Fibroblast of lung (primary cell): Measurements from ENCODE around the gene ZNF507. TPM values are rescaled to one million over a fixed set of nuclear protein-coding genes. Genes with fewer than 3 reads are reported as not detected.
A peak's percentile ranks its signal among the peaks of the same experiment; 100 is the strongest.

Experiments used
- DNase-seq, 2 donors: peaks; one replicate each; pipeline versions ENCODE4 v3.0.0 to v3.0.0-alpha.2; 2010; ENCODE audit warnings: low read depth in 2 of 2
- H2AFZ ChIP-seq: 2 replicates; pipeline ENCODE4 v1.5.1; 2012; ENCODE audit warnings: low read length, control low read depth, inconsistent platforms
- H3K27ac ChIP-seq: 2 replicates; pipeline ENCODE4 v1.5.1; 2011; ENCODE audit warnings: low read length, control low read depth; ENCODE audit not compliant: insufficient read depth
- H3K27me3 ChIP-seq: 2 replicates; pipeline ENCODE4 v1.5.1; 2011; ENCODE audit warnings: mild to moderate bottlenecking, low read length; ENCODE audit not compliant: control insufficient read depth, insufficient read depth
- H3K36me3 ChIP-seq: 2 replicates; pipeline ENCODE4 v1.5.1; 2011; ENCODE audit warnings: low read length; ENCODE audit not compliant: control insufficient read depth, insufficient read depth
- H3K4me1 ChIP-seq: 2 replicates; pipeline ENCODE4 v1.5.1; 2011; ENCODE audit warnings: low read length; ENCODE audit not compliant: control insufficient read depth, insufficient read depth; ENCODE audit errors: extremely low read depth
- H3K4me2 ChIP-seq: 2 replicates; pipeline ENCODE4 v1.5.1; 2011; ENCODE audit warnings: low read length, control low read depth; ENCODE audit not compliant: insufficient read depth; ENCODE audit errors: extremely low read depth
- H3K4me3 ChIP-seq, 4 experiments: fragments of 200-600 bp in 1 of 4; sonication (generic) in 1 of 4; replicated peaks in 1 of 4; 2 replicates each; pipeline ENCODE4 v1.5.1; 2011 to 2016; ENCODE audit warnings: low read length in 4 of 4, low read depth in 3 of 4, mild to moderate bottlenecking in 3 of 4, control low read depth in 2 of 4, inconsistent platforms in 1 of 4, mixed read lengths in 1 of 4; ENCODE audit not compliant: insufficient read depth in 1 of 4; ENCODE audit errors: control extremely low read depth in 1 of 4
- H3K79me2 ChIP-seq: 2 replicates; pipeline ENCODE4 v1.5.1; 2012; ENCODE audit warnings: mild to moderate bottlenecking, low read length, inconsistent platforms; ENCODE audit not compliant: control insufficient read depth, insufficient read depth
- H3K9ac ChIP-seq: 2 replicates; pipeline ENCODE4 v1.5.1; 2011; ENCODE audit warnings: mild to moderate bottlenecking, low read length, control low read depth; ENCODE audit not compliant: insufficient read depth
- H3K9me3 ChIP-seq: 2 replicates; pipeline ENCODE4 v1.5.1; 2012; ENCODE audit warnings: low read depth, low read length; ENCODE audit not compliant: control insufficient read depth, insufficient read depth
- H4K20me1 ChIP-seq: 2 replicates; pipeline ENCODE4 v1.5.1; 2011; ENCODE audit warnings: low read length; ENCODE audit not compliant: control insufficient read depth, insufficient read depth; ENCODE audit errors: extremely low read depth
- EZH2 ChIP-seq: IDR thresholded peaks from 2 replicates; pipeline ENCODE4 v1.5.1; 2012; ENCODE audit warnings: low read length, control low read depth, mild to moderate bottlenecking; ENCODE audit errors: missing control alignments
- polyA minus RNA-seq: library from RNA; depleted of rRNA, polyadenylated mRNA; stranded (reverse); fragments of >200 nt; gene quantifications from 2 replicates; pipeline ENCODE4 v1.2.3, GENCODE V29; 2011; ENCODE audit warnings: low replicate concordance
- polyA plus RNA-seq, 2 donors: library from polyadenylated mRNA; depleted of rRNA in 1 of 2; stranded (reverse) in 1 of 2; unstranded in 1 of 2; fragments of >200 nt; gene quantifications; 2 replicates each; pipeline ENCODE4 v1.2.1, GENCODE V29; 2011 to 2012; ENCODE audit warnings: missing spikeins in 1 of 2
- total RNA-seq: library from RNA; depleted of rRNA; stranded (reverse); fragments of >200 nt; gene quantifications from 2 replicates; pipeline ENCODE4 v1.2.1, GENCODE V29; 2014
- TF ChIP-seq, protein P1 (sequence below), 2 donors: IDR thresholded peaks in 1 of 2; conservative IDR thresholded peaks in 1 of 2; 1 replicate in 1 of 2; 2 replicates in 1 of 2; pipeline ENCODE4 v1.5.1; 2011 to 2012; ENCODE audit warnings: low read length in 2 of 2, control low read depth in 1 of 2, inconsistent platforms in 1 of 2, low read depth in 1 of 2, mild to moderate bottlenecking in 1 of 2

ZNF507 gene
- total RNA-seq (11.3 and 12.1 TPM in 2 replicates), polyA plus RNA-seq (15.6 and 17.8 TPM in 2 replicates), polyA minus RNA-seq (3.2 and 8.2 TPM in 2 replicates)
- polyA plus RNA-seq (2012), result 7.4 and 7.7 TPM in 2 replicates

DNA sequence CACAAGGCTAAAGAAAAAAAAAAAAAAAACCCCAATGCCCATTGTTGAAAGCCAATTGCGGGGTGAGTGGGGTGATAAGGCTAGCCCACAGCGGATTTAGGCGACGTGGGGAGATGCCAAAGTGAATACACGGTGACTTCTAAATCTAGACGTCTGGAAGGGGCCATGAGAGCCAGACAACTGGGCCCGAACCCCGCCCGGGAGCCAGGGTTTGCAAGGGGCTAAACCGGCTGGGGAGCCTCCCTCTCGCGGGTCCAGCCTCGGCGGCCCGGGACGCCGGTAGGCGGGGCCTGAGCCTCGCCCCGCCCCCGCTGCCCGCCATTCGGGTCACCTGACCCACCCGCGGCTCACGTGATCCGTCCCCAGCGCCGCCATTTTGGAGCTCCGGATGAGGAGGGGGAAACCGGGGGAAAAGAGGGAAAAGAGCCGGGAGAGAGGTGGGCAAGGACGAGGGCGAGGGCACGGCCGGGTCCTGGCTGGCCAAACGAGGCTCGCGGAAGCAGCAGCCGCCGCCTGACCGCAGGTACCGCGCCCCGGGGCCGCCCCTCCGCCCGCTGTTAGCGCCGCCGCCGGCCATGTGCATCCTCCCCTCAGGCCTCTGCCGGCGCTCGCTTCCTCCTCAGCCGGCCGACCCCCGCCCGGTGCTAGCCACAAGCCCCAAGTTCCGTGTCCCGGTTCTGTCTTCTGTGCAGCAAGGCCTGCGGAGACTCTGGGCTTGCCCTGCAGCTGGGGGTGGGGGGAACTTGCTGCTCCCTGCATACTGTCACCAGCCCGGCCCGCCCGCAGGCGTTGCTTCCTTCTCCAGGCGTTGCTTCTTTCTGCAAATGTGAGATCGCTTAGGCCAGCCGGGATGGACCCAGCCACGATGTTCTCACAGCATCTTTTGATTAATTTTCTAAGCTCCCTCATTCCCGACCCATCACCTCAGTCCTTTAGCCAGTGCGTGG lies at the start of gene ZNF507:
TSS of gene ZNF507 (plus strand) at position 350 of the 947 bp plus-strand sequence. CDS start 7,221 bp downstream, outside the sequence.
- H2AFZ ChIP-seq, result peak within 1 kb of the TSS; percentile 84
- peaks cover 12% of the 10 kb centered on the region for H3K4me1 ChIP-seq
- no peaks in the 10 kb centered on the region for H3K27me3 ChIP-seq
- peak within 1 kb of the TSS; percentile 94 for H3K4me2 ChIP-seq
- peaks cover 4% of the 10 kb centered on the region for H3K36me3 ChIP-seq
- no peaks in the 10 kb centered on the region for H3K9me3 ChIP-seq
- peak; percentile 63 to 74 for DNase-seq
- H4K20me1 ChIP-seq, result no peaks in the 10 kb centered on the region
- H3K4me3 ChIP-seq, result peak within 1 kb of the TSS; percentile 92 to 97 (median 94)
- H3K79me2 ChIP-seq, result peaks cover 39% of the 10 kb centered on the region
- H3K27ac ChIP-seq, result peak within 1 kb of the TSS; percentile 87
- TF ChIP-seq EZH2, result no peak
- H3K9ac ChIP-seq, result peak within 1 kb of the TSS; percentile 92

DNA sequence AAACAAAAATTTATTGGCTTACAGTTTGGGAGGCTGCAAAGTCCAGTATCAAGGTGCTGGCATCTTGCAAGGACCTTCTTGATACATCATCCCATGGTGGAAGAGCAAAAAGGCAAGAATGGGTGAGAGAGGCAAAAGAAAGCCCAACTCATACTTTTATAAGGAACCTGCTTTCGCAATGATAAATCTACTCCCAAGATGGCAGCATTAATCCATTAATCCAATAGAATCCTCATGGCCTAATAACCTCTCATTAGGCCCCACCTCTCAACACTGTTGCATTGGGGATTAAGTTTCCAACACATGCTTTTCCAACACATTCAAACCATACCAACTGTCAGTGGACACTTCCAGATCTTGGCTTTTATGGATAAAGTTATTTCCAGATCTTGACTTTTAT lies 48.7 kb upstream of the ZNF507 start:
- Histone ChIP-seq H3K9ac (no peak overlapping the region), H4K20me1 (no peaks in the 10 kb centered on the region), H3K9me3 (no peaks in the 10 kb centered on the region), H3K79me2 (no peaks in the 10 kb centered on the region), H3K27ac (no peak overlapping the region), H3K27me3 (no peaks in the 10 kb centered on the region), H2AFZ (no peak overlapping the region), H3K4me3 (no peak overlapping the region), H3K4me1 (no peaks in the 10 kb centered on the region), H3K4me2 (no peak overlapping the region), H3K36me3 (no peaks in the 10 kb centered on the region)
- TF ChIP-seq EZH2, result no peak
- TF ChIP-seq, protein P1, sequence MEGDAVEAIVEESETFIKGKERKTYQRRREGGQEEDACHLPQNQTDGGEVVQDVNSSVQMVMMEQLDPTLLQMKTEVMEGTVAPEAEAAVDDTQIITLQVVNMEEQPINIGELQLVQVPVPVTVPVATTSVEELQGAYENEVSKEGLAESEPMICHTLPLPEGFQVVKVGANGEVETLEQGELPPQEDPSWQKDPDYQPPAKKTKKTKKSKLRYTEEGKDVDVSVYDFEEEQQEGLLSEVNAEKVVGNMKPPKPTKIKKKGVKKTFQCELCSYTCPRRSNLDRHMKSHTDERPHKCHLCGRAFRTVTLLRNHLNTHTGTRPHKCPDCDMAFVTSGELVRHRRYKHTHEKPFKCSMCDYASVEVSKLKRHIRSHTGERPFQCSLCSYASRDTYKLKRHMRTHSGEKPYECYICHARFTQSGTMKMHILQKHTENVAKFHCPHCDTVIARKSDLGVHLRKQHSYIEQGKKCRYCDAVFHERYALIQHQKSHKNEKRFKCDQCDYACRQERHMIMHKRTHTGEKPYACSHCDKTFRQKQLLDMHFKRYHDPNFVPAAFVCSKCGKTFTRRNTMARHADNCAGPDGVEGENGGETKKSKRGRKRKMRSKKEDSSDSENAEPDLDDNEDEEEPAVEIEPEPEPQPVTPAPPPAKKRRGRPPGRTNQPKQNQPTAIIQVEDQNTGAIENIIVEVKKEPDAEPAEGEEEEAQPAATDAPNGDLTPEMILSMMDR (conservative IDR thresholded peaks at IDR 0.05 in 1 of 2, IDR thresholded peaks at IDR 0.05 in 1 of 2; ENCODE audit: low read depth in 1 of 2, low read length in 2 of 2), result no peak
- no peak for DNase-seq

DNA sequence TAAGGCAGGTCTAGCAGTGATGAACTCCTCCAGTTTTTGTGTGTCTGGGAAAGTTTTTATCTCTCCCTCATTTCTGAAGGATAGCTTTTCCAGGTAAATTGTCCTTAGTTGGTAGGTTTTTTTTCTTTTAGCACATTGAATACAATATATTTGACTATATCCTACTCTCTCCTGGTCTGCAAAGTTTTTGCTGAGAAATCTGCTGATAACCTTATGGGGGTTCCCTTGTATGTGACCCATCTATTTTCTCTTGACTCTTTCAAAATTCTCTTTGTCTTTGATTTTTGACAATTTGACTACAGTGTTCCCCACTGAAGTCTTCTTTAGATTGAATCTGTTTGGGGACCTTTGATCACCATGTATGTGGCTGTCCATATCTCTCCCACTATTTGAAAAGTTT lies 42.6 kb upstream of the ZNF507 start:
- Histone ChIP-seq H3K27ac (no peak overlapping the region), H2AFZ (no peak overlapping the region), H3K27me3 (no peaks in the 10 kb centered on the region), H3K79me2 (no peaks in the 10 kb centered on the region), H3K4me2 (no peak overlapping the region), H3K9me3 (no peaks in the 10 kb centered on the region), H3K9ac (no peak overlapping the region), H3K36me3 (no peaks in the 10 kb centered on the region), H3K4me1 (no peaks in the 10 kb centered on the region), H4K20me1 (no peaks in the 10 kb centered on the region), H3K4me3 (no peak overlapping the region)
- no peak for DNase-seq
- TF ChIP-seq EZH2, result no peak
- TF ChIP-seq, protein P1 (conservative IDR thresholded peaks at IDR 0.05 in 1 of 2, IDR thresholded peaks at IDR 0.05 in 1 of 2; ENCODE audit: low read depth in 1 of 2, low read length in 2 of 2), result no peak
